M059J (cell line): Measurements from ENCODE around the gene CERT1. TPM values are rescaled to one million over a fixed set of nuclear protein-coding genes. Genes with fewer than 3 reads are reported as not detected.
"Not testable (repeated sequence)": the region's sequence is repeated elsewhere in the genome, so short reads cannot be mapped to it uniquely, and the experiment has no call there.

Source experiments
- DNase-seq: peaks from one replicate; pipeline ENCODE4 v3.0.0-alpha.2; 2012; ENCODE audit warnings: low read depth
- total RNA-seq: library from RNA; depleted of rRNA; stranded (reverse); fragments of >200 nt; shearing (Covaris generic); gene quantifications from 2 replicates; pipeline ENCODE4 v1.2.3, GENCODE V29; 2014; rRNA removed

The CERT1 gene
- total RNA-seq = 10.9 and 13.3 TPM in 2 replicates

- peak; percentile 98 for DNase-seq
Measured at GRCh38 chr5:75511435-75512382, at the start of gene CERT1, which contains the start of gene POLK. Gene CERT1 (minus strand): TSS chr5:75511629. CDS start chr5:75511207, 422 bp downstream. Gene POLK (plus strand): TSS chr5:75511891.

GRCh38 chr5:75560655-75561054 lies 49.2 kb upstream of the CERT1 start:
- not testable (repeated sequence) for DNase-seq

GRCh38 chr5:75558981-75559632 lies 47.7 kb upstream of the CERT1 start:
- no peak for DNase-seq

- DNase-seq = no peak
Measured at GRCh38 chr5:75558221-75558620, 46.8 kb upstream of the CERT1 start.

GRCh38 chr5:75553358-75553757 lies 41.9 kb upstream of the CERT1 start:
- DNase-seq = no peak

GRCh38 chr5:75552764-75553163 lies 41.3 kb upstream of the CERT1 start:
- no peak for DNase-seq

GRCh38 chr5:75551471-75551870 lies 40.0 kb upstream of the CERT1 start:
- peak; percentile 79 for DNase-seq

- no peak for DNase-seq
Measured at GRCh38 chr5:75550597-75550996, 39.2 kb upstream of the CERT1 start.

GRCh38 chr5:75547812-75548211 lies 36.4 kb upstream of the CERT1 start:
- no peak for DNase-seq

- DNase-seq = no peak
Measured at GRCh38 chr5:75546830-75547229, 35.4 kb upstream of the CERT1 start.

GRCh38 chr5:75545131-75545530 lies 33.7 kb upstream of the CERT1 start:
- DNase-seq = no peak

- DNase-seq = no peak
Measured at GRCh38 chr5:75538211-75538610, 26.8 kb upstream of the CERT1 start.

- peak; percentile 11 for DNase-seq
Measured at GRCh38 chr5:75536694-75537360, 25.4 kb upstream of the CERT1 start.

GRCh38 chr5:75536147-75536546 lies 24.7 kb upstream of the CERT1 start:
- DNase-seq = no peak

- no peak for DNase-seq
Measured at GRCh38 chr5:75534734-75535133, 23.3 kb upstream of the CERT1 start.

- peak; percentile 83 for DNase-seq
Measured at GRCh38 chr5:75533716-75534115, 22.3 kb upstream of the CERT1 start.

GRCh38 chr5:75532190-75532589 lies 20.8 kb upstream of the CERT1 start:
- DNase-seq = no peak

- no peak for DNase-seq
Measured at GRCh38 chr5:75529185-75529584, 17.8 kb upstream of the CERT1 start.

- no peak for DNase-seq
Measured at GRCh38 chr5:75526070-75526469, 14.6 kb upstream of the CERT1 start.

GRCh38 chr5:75525344-75525743 lies 13.9 kb upstream of the CERT1 start:
- DNase-seq = no peak

- no peak for DNase-seq
Measured at GRCh38 chr5:75524591-75524990, 13.2 kb upstream of the CERT1 start.

- DNase-seq = no peak
Measured at GRCh38 chr5:75524071-75524470, 12.6 kb upstream of the CERT1 start.
